ENCODE measurements around the gene APLP2. TPM values are rescaled to one million over a fixed set of nuclear protein-coding genes. Genes with fewer than 3 reads are reported as not detected.

Gene APLP2
- total and polyA plus RNA-seq, 2 of the 13 experiments (the other 11 are each of a cell fraction or from before 2014, with no cell fraction given): 315 to 594 TPM

- TF ChIP-seq ZNF710 (CRISPR knock-in tag; IDR thresholded peaks at IDR 0.05; ENCODE audit: borderline replicate concordance) (no peak), RFXANK (CRISPR knock-in tag; IDR thresholded peaks at IDR 0.05) (no peak), ZNF503 (CRISPR knock-in tag; IDR thresholded peaks at IDR 0.05) (no peak), TBX2 (CRISPR knock-in tag; IDR thresholded peaks at IDR 0.05; ENCODE audit: borderline replicate concordance) (no peak), ZNF678 (CRISPR knock-in tag; IDR thresholded peaks at IDR 0.05) (no peak), ZFP91 (CRISPR knock-in tag; IDR thresholded peaks at IDR 0.05; ENCODE audit: borderline replicate concordance) (peak; percentile 27; the same call in 1 of the 2 replicates), MIER2 (CRISPR knock-in tag; IDR thresholded peaks at IDR 0.05) (no peak), FOSL2 (CRISPR knock-in tag; IDR thresholded peaks at IDR 0.05) (peak; percentile 83), BCL3 (CRISPR knock-in tag; IDR thresholded peaks at IDR 0.05) (no peak), ZNF713 (CRISPR knock-in tag; IDR thresholded peaks at IDR 0.05) (no peak), ZNF720 (CRISPR knock-in tag; IDR thresholded peaks at IDR 0.05) (no peak), BCL6 (CRISPR knock-in tag; IDR thresholded peaks at IDR 0.05) (peak; percentile 26; the same call in 1 of the 2 replicates), ZNF460 (CRISPR knock-in tag; IDR thresholded peaks at IDR 0.05; ENCODE audit: borderline replicate concordance) (no peak), GATAD2A (CRISPR knock-in tag; IDR thresholded peaks at IDR 0.05) (0 out of 2 replicates have a peak, but pooled peaks have one; percentile 9), NR1H2 (CRISPR knock-in tag; IDR thresholded peaks at IDR 0.05; ENCODE audit: borderline replicate concordance, low read depth) (no peak), SAFB2 (CRISPR knock-in tag; IDR thresholded peaks at IDR 0.05; ENCODE audit: borderline replicate concordance, low read depth) (no peak), ZFP90 (CRISPR knock-in tag; IDR thresholded peaks at IDR 0.05; ENCODE audit: borderline replicate concordance) (no peak)
- TF ChIP-seq, protein P1, sequence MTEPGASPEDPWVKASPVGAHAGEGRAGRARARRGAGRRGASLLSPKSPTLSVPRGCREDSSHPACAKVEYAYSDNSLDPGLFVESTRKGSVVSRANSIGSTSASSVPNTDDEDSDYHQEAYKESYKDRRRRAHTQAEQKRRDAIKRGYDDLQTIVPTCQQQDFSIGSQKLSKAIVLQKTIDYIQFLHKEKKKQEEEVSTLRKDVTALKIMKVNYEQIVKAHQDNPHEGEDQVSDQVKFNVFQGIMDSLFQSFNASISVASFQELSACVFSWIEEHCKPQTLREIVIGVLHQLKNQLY (CRISPR knock-in tag; IDR thresholded peaks at IDR 0.05): no peak
- TF ChIP-seq, protein P2, sequence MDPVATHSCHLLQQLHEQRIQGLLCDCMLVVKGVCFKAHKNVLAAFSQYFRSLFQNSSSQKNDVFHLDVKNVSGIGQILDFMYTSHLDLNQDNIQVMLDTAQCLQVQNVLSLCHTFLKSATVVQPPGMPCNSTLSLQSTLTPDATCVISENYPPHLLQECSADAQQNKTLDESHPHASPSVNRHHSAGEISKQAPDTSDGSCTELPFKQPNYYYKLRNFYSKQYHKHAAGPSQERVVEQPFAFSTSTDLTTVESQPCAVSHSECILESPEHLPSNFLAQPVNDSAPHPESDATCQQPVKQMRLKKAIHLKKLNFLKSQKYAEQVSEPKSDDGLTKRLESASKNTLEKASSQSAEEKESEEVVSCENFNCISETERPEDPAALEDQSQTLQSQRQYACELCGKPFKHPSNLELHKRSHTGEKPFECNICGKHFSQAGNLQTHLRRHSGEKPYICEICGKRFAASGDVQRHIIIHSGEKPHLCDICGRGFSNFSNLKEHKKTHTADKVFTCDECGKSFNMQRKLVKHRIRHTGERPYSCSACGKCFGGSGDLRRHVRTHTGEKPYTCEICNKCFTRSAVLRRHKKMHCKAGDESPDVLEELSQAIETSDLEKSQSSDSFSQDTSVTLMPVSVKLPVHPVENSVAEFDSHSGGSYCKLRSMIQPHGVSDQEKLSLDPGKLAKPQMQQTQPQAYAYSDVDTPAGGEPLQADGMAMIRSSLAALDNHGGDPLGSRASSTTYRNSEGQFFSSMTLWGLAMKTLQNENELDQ (CRISPR knock-in tag; IDR thresholded peaks at IDR 0.05; ENCODE audit: borderline replicate concordance): no peak
Measured at GRCh38 chr11:130145975-130146776, 76.5 kb downstream of the APLP2 start (continued).

All from HepG2 (cell line).